ENCODE results near the gene TMEM150B.

Gene TMEM150B

DNA sequence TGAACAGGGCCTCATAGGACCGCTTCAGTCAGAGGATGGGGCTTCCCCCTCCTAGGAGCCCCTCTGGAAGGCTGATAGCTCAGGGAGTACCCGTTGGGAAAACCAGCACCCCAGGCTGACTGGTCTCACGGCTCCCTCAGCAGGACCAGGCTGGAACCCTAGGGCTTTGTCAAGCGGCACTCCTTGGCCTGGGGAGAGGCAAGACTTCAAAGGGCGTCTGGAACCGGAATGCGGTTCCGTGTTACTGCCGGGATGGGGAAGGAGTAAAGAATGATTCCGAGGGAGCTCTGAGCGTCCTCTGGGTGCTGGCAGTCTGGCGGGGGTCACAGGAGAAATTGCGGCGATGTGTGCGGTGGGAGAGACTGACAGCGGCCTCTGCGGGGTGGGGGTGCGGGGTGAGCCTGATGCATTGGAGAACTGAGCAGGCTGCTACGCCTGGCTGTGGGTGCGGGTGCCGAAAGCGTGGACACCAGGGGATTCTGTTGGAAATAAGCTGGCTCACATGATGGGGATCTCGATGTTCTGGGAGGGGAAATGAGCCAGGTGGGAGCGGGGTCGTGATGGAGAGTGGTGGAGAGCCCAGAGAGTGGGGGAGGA lies 27.5 kb upstream of the TMEM150B start:
- H3K9me3 ChIP-seq: no peaks in the 10 kb centered on the region
- H3K27ac ChIP-seq: no peak overlapping the region
- peak overlapping the region in 1 of 2 experiments; percentile 66 for H3K4me3 ChIP-seq (ENCODE audit: low read depth in 1 of 2, low read length in 1 of 2)
- H3K36me3 ChIP-seq: no peaks in the 10 kb centered on the region
- H3K27me3 ChIP-seq: peaks cover 71% of the 10 kb centered on the region
- H3K4me1 ChIP-seq (ENCODE audit: control insufficient read depth in 1 of 2, insufficient read depth in 1 of 2, low read depth in 1 of 2, low read length in 1 of 2): peaks cover 7 to 15% of the 10 kb centered on the region in 2 experiments
- TF ChIP-seq, protein P1, sequence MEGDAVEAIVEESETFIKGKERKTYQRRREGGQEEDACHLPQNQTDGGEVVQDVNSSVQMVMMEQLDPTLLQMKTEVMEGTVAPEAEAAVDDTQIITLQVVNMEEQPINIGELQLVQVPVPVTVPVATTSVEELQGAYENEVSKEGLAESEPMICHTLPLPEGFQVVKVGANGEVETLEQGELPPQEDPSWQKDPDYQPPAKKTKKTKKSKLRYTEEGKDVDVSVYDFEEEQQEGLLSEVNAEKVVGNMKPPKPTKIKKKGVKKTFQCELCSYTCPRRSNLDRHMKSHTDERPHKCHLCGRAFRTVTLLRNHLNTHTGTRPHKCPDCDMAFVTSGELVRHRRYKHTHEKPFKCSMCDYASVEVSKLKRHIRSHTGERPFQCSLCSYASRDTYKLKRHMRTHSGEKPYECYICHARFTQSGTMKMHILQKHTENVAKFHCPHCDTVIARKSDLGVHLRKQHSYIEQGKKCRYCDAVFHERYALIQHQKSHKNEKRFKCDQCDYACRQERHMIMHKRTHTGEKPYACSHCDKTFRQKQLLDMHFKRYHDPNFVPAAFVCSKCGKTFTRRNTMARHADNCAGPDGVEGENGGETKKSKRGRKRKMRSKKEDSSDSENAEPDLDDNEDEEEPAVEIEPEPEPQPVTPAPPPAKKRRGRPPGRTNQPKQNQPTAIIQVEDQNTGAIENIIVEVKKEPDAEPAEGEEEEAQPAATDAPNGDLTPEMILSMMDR (IDR thresholded peaks at IDR 0.05): no peak

GRCh38 chr19:55352040-55352439 lies 26.9 kb upstream of the TMEM150B start:
- Histone ChIP-seq H3K4me1 (ENCODE audit: control insufficient read depth in 1 of 2, insufficient read depth in 1 of 2, low read depth in 1 of 2, low read length in 1 of 2) (peaks cover 7 to 15% of the 10 kb centered on the region in 2 experiments), H3K27me3 (peaks cover 65% of the 10 kb centered on the region), H3K36me3 (peaks cover 5% of the 10 kb centered on the region), H3K4me3 (ENCODE audit: low read depth in 1 of 2, low read length in 1 of 2) (no peak overlapping the region), H3K9me3 (no peaks in the 10 kb centered on the region), H3K27ac (no peak overlapping the region)
- TF ChIP-seq, protein P1 (IDR thresholded peaks at IDR 0.05): no peak

DNA sequence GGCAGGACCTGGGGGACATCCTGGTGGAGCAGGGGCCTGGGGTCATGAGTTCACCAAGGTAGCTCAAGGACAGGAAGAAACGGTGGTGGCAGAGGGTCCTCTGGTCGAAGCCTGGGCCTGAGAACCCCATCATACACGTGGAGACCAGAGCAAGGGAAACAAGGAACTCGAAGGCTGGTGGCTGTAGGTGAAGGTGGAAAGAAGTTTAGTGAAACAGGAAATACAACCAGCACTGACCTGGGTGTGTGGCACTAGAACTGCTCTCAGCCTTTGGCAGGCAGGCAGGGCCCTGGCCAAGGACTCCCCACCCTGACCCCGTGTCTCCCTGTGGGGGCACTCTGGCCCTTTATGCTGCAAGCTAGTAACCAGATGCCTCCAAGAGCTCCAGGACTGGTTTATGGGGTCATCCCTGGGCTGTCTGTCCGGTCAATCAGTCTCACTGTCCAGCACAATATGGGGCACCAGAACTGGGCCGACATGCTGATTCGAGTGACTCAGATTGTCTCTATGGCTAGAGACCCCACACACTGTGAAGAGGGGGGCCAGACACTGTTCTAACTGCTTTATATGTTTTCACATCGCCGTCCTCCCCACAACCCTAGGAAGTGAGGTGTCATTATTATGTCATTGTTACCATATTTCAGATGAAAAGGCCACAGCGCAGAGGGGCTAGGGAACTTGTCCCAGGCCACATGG lies 25.6 kb upstream of the TMEM150B start:
- Histone ChIP-seq H3K4me1 (ENCODE audit: control insufficient read depth in 1 of 2, insufficient read depth in 1 of 2, low read depth in 1 of 2, low read length in 1 of 2) (peaks cover 7 to 15% of the 10 kb centered on the region in 2 experiments), H3K27me3 (peaks cover 52% of the 10 kb centered on the region), H3K9me3 (no peaks in the 10 kb centered on the region), H3K4me3 (ENCODE audit: low read depth in 1 of 2, low read length in 1 of 2) (no peak overlapping the region), H3K36me3 (peaks cover 12% of the 10 kb centered on the region), H3K27ac (no peak overlapping the region)
- TF ChIP-seq, protein P1 (IDR thresholded peaks at IDR 0.05): no peak

DNA sequence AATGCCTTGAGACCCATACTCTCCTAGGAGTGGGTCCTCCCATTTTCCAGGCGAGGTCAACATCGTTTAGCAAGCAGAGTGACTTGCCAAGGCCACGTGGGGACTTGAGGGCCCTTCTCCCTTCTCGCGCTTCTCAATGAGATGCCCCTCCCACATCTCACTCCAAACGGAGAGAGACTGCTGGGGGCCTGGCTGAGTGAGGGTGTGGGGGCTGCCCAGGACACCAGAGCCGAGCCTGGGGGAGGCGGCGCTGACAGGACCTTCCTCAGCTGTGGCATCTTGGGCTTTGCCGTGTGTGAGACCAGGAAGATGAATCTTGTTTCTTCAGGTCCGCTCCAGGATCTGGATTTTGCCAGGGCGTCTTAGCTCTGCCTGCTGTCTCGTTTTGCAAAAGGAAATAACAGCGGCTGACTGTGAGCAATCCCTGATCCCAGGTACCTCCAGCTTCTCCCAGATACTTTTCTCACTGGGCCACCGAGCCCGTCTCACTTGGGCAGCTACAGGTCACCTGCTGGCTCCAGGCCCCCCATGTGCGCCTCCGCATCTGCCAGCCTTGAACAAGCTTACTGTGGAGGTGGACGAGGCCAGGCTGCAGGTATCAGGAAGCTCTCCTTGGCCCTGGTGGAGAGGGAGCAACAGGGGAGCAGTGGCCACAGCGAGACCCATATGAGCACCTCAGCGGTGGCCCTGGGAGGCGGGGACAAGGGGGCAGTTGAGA lies 23.3 kb upstream of the TMEM150B start:
- Histone ChIP-seq H3K9me3 (no peaks in the 10 kb centered on the region), H3K36me3 (peaks cover 12% of the 10 kb centered on the region), H3K4me3 (ENCODE audit: low read depth in 1 of 2, low read length in 1 of 2) (no peak overlapping the region), H3K27me3 (peaks cover 29% of the 10 kb centered on the region), H3K4me1 (ENCODE audit: control insufficient read depth in 1 of 2, insufficient read depth in 1 of 2, low read depth in 1 of 2, low read length in 1 of 2) (peaks cover 3 to 4% of the 10 kb centered on the region in 2 experiments), H3K27ac (no peak overlapping the region)
- TF ChIP-seq, protein P1 (IDR thresholded peaks at IDR 0.05): no peak

DNA sequence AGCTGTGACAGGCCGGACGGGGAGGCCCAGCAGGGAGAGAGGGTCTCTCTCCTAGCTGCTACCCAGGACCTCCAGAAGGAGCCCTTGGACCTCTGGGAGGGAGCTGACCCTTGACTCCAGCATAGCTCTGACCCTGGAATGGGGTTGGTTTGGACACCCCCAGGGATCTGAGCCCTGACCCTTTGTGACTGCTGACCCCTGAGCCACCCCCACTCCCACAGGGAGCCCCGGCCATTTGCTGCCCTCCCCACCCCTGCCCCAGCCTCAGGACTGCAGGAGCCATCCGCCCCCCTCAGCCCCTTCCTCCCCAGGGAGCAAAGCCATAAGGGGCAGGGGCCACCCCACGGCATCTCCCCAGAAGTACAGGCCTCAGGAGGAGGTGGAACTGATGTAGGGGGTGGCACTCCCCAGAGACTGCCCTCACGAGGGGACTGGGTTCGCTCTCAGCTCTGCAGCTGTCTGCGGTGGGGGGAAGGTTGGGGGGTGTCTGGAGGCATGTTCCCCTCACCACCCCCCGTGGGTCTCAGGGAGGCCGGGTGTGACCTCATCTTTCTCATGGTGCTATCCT lies 22.4 kb upstream of the TMEM150B start:
- TF ChIP-seq, protein P1 (IDR thresholded peaks at IDR 0.05): no peak
- Histone ChIP-seq H3K4me3 (ENCODE audit: low read depth in 1 of 2, low read length in 1 of 2) (no peak overlapping the region), H3K27ac (no peak overlapping the region), H3K9me3 (no peaks in the 10 kb centered on the region), H3K27me3 (peaks cover 20% of the 10 kb centered on the region), H3K36me3 (peaks cover 12% of the 10 kb centered on the region), H3K4me1 (ENCODE audit: control insufficient read depth in 1 of 2, insufficient read depth in 1 of 2, low read depth in 1 of 2, low read length in 1 of 2) (no peaks in the 10 kb centered on the region)

All from neutrophil (primary cell).